HG03108 (cell line): Measurements from ENCODE around the gene TP53INP2.
A peak's percentile ranks its signal among the peaks of the same experiment; 100 is the strongest.
"Not testable (repeated sequence)": the region's sequence is repeated elsewhere in the genome, so short reads cannot be mapped to it uniquely, and the experiment has no call there.

Source experiments
- ATAC-seq: cut with Tn5 transposase; IDR thresholded peaks from one replicate; pipeline ENCODE4 v1.9.1; 2021; ENCODE audit warnings: moderate library complexity; ENCODE audit not compliant: unreplicated experiment

Gene TP53INP2

DNA sequence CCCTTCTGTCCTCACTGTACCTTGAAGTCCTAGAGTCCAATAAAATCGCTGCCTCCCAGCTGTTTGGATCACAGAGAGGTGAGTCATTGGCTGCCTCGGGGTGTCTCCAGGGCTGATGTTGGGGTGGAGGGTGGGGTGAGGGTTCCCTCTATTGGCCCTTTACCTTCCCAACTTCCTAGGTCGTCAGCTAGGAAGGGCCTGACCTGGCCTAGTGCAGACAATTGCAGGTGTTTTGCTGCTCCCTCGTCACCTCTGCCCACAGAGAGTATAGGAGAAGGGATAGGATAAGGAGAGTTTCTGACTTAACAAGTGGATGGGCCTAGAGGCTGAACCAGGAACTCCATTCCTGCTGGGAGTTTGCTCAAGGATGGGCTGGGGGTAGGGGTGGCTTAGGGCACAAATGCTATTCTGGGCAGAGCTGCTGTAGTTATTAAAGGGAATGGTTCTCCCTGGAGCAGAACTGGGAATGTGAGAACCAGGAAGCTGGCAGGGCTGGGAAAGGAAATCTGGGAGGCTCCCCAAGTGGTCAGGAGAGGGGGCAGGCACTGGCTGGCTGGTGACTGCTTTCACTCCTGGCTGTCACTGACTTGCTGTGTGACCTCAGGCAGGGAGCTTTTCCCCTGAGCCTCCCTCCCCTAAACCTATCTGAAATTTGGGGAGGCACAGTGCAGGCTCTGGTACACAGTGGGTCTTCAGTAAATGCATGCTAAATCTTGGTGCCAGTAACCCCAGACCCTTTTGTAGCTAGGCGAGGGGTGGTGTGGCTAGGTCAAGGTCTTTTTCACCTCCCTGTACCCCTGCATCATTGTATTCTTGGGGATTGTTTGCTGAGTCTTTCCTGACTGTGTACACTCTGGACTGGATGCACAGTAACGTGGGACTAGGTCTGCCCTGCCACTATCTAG, 1.5 kb downstream of the TP53INP2 start:
- ATAC-seq: no peak

GRCh38 chr20:34706302-34706875, 2.2 kb downstream of the TP53INP2 start:
- no peak for ATAC-seq

DNA sequence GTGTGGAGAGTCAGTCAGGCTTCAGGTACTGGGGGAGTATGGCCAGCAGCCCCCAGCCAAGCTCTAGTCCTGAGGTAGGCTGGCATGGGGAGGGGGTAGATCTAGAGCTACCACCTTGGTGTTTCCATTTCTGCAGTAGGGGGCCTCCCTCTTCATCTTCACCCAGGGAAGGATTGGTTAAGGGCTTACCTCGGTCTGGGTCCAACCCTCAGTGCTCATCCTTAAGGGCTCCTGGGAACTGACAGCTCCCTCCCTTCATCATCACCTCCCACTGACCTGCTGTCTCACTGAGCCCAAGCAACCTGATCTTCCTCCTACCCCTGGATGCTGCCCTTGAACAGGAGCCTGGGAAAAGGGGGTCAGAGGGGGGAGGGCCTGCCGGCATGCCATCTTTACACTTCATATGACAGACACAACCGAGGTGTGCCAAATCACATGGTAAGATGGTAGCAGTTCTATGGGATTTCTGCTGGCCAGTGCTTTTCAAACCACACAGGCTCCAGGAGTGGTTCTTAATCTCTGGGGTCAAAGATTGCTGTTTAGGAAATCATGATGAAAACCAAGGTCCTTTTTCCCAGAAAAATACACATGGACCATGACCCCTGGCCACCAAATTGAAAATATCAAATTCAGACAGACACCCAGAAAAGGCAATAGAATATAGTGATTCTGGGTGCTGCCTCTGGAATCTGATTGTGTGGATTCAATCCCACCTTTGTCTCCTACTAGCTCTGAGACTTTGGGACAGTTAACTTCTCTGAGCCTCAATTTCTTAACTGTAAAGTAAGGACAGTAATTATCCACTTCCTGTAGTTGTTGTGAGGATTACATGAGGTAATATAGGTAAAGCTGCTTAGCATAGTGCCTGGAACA, 3.0 kb downstream of the TP53INP2 start:
- no peak for ATAC-seq

- ATAC-seq: no peak
Measured at GRCh38 chr20:34708621-34709043, 4.5 kb downstream of the TP53INP2 start.

GRCh38 chr20:34709044-34709830, 5.1 kb downstream of the TP53INP2 start:
- ATAC-seq: peak; percentile 37

DNA sequence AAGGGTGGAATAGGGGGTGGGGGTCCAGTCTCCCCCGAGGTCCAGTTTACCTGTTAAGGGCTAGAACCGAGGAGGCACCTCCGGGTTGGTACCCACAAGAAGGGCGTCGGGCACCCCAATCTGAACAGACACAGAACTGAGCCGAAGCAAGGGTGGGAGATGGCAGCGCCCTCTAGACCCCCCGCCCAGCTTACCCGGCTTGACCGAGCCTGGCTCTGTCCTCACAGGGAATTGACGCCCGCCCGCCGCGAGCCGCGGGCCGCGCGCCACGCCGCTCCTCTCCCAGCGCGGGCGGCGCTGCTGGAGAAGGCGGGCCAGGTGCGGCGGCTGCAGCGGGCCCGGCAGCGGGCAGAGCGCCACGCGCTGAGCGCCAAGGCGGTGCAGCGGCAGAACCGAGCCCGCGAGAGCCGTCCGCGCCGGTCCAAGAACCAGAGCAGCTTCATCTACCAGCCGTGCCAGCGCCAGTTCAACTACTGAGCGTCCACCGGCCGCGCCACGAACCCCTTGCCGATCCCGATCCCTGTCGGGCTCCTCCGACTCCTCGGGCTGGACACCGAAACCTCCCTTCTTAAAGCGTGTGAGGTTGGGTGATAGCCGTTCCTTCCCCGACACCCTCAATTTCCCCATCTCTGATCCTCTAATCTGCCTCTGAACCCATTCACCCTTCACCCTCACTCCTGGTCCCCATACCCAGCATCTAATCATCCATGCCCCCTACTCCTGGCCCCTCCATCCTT, 5.9 kb downstream of the TP53INP2 start:
- peak; percentile 23 for ATAC-seq

DNA sequence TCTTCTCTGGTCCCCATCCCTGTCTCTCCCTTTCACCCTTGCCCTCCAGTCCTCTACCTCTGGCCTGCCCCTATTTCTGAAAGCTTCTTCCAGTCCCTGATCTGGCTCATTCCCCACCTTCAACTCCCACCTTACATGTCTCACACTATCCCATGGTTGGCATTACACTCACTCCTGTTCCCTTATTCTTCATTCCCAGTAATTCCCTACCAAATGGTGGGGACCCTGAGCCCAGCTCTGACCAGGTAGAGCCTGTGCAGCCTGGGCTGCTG, 6.4 kb downstream of the TP53INP2 start:
- ATAC-seq: no peak

DNA sequence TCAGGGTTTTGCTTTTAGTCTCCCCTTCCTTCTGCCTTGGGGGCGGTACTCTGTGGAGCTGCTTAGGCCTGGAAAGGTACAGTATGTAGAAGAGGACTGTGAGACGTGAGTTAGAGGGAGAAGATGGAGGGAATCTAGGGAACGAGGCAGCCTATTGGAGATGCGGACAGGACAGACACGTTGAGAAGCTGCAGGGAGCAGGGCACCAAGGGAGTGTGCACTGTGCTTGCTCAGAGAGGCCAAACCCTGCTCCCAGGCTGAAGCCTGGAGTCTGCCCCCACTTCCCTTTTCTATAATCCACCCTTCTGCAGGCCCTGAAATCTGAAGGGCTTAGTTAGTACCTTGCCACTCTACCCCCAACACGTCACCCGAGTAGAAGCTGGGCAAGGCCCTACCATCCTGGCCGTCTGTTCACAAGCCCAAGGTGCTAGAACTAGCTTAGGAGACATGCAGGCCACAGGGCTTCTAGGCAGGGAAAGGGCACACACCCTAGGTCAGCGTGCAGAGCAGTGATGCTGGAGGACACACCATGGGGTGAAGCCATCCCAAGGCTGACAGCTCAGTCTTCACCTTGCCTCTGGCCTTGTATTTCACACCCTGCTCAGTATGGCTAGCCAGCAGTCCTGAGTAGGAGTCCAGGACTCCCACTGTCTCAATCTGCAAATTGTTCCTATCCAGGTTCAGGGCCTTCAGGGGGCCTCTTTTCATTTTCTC, 6.9 kb downstream of the TP53INP2 start:
- ATAC-seq: no peak

DNA sequence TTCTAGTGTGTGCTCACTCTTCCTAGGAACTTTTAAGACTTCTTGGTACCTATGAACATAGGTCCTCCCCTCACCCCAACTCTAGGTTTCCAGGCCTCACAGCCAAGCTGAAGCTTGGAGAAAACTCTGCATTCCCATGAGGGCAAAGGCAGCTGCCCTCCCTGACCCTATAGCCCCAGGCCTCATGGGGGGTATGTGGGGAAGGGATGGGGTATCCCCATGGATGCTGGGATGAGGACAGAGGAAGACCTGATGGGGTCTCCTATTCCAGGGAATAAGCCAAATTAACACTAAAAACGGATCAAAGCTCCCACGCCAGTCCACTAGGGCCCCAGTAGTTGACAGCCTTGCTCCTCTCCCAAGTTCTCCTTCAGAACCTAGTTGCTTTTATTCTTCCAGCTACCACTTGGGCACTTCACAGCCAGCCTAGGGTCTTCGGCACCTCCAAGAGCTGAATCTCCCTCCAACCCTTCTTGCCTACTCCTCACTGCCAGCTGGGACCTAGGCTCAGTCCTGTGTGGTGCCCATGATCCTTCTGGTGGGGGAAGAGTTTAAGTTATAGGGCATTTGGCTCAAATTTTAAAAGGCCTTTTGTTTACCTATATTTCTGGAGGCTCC, 7.8 kb downstream of the TP53INP2 start:
- ATAC-seq: no peak

DNA sequence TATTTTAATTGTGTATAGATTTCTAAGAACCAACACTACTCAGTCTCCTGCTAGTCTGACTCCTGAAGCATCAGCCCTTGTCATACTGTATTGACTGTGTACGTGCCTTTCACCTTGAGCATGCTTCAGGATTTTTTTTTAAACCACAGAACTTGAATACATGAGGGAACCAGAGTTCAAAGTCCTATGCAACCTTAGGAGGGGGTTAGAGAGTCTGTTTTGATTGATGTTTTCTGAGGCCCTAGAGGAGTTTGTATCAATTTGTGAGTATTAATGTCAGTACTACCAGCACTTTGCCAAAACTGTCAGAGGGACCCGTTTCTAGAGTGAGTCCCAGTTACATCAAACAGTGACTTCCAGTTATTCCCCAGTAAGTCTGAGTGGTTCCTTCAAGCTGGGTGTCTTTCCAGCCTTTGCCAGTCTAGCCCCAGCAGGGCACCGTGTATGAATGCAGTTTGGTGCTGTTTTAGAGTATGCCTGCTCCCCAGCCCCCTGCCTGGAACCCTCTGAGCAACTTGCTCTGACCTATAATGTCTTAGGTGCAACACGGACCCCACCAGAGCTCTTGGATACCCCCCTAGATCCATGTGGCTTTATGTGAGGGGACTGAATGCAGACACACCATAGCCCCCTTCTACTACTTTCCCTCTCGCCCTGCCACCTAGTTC, 8.5 kb downstream of the TP53INP2 start:
- ATAC-seq: no peak

DNA sequence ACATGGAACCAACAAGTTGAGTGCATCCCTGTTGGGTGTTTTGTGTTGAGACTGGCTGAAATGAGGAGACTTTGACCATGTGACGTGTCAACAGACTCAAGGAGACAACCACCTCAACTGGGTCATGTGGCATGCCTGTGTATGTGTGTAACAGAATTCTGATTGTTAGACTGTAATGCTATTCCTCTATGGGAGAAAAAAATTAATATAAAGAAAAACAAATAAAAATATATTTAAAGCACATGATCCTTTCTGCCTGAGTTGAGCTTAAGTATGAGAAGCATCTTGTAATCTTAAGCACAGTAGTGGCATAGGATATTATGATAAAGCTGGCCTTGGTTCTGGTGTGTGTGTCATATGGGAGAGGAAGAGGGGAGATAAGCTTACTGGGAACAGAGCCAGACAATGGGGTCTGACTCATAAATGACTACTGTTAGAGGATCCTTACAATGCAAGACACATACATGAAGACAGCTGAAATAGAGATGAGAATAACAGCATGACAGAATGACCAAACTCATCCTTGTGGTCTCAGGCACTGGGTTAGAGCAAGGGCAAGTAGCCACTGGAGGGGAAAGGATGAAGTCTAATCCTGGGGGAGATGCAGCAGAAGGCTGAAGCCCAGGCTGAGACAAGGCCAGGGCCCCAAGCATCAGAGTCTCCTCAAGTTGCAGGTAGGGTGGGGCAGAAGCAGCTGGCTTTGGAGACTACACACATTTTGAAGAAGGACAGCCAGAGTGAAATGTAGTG, 9.2 kb downstream of the TP53INP2 start:
- ATAC-seq: no peak

GRCh38 chr20:34713944-34714515, 9.9 kb downstream of the TP53INP2 start:
- not testable (repeated sequence) for ATAC-seq

DNA sequence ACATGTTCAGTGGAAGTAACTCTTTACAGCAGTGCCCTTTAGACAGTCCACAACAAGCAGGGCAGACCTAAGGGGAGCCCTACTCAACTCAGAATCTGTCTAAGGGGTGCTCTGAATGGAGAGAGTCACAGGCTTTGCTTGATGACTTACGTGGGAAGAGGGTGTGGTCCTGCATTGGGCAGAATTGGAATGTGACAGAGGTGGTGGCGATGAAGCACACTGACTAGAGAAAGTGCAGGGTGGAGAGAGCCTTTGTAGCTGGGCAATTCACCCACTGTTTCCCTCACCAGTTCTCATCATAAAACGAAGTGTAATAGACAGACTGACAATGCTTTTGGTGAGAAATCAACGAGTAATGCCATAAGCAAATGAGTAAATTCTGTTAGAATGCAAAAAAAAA, 11.2 kb downstream of the TP53INP2 start:
- no peak for ATAC-seq

DNA sequence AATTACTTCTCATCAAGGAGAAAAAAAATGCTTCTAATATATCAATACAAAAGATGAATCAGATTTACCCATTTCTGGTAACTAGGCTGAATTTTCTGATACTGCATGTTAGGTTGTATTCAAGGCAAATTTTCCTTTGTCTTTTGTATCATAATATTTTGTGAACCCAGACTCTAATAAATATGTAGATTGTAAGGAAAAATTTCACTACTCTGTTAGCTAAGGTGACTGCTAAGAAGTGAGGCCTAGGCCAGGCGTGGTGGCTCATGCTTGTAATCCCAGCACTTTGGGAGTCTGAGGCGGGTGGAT, 12.7 kb downstream of the TP53INP2 start:
- ATAC-seq: no peak

DNA sequence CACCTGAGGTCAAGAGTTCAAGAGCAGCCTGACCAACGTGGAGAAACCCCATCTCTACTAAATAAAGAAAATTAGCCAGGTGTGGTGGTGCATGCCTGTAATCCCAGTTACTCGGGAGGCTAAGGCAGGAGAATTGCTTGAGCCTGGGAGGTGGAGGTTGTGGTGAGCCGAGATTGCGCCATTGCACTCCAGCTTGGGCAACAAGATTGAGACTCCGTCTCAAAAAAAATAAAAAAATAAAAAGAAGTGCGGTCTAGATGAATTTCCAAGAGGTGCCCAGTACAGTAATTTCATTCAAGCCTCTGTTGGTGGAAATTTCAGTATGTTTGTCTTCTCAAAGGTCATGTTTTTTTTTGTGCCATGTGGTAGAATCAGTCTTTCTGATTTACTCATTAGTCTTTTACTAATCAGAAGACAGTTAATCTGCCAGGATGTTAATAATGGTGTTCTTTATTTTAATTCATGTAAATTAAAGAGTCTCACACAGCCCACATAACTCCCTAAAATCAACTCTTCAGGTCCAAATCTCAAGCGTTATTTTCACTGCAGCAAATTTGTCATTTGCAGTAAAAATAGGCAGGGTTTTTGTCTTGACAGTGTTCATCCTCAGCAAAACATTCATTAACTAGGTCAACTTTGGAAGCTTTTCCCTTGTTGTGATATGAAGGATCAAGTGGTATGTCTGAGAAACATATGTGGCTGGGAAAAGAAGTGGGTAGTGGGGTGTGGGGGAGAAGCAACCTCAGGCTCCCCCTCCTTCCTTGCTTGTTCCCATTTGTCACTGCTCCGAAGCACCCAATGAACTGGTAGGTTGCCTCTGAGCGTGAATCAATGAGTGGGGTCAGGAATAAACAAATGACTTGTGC, 13.3 kb downstream of the TP53INP2 start:
- no peak for ATAC-seq

DNA sequence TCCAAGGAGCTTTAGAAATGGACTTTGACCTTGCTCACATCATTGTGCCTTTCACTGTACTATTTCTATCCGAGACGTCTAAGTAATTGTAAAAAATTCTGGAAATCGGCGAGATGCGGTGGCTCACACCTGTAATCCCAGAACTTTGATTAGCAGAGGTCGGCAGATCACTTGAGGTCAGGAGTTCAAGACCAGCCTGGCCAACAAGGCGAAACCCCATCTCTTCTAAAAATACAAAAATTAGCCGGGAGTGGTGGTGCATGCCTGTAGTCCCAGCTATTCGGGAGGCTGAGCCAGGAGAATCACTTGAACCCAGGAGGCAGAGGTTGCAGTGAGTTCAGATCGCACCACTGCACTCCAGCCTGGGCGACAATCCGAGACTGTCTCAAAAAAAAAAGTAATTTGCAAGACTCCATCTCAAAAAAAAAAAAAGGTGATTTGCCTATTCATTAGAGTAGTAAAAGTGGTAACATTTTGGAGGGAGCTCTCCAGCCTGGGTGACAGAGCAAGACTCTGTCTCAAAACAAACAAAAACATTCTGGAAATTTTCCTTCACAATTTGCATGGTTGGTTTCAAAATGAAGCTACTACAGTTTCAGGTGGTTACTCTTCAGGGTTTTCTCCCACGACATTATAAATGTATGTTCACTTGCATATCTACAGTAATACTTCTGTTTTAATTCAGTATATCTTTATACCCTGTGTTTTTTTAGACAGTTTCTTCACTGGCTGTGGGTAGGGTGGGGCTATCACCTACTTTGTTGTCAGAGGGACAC, 15.3 kb downstream of the TP53INP2 start:
- ATAC-seq: peak; percentile 76
